Spleen (tissue), 11 donors: ENCODE measurements around the gene C11orf91. TPM values are rescaled to one million over a fixed set of nuclear protein-coding genes. Genes with fewer than 3 reads are reported as not detected.

Source experiments
- DNase-seq: peaks from one replicate; pipeline ENCODE4 v3.0.0-alpha.2; 2020
- H3K27ac ChIP-seq, 8 donors: fragments of 200-600 bp; sonication (generic) in 7 of 8; 1 replicate in 4 of 8; 2 replicates in 4 of 8; pipeline versions ENCODE4 v1.5.0 to v1.8.0; 2016 to 2021; ENCODE audit warnings: inconsistent platforms in 4 of 8, mild to moderate bottlenecking in 4 of 8, moderate library complexity in 1 of 8
- H3K27me3 ChIP-seq, 7 donors: fragments of 200-600 bp; sonication (generic) in 6 of 7; replicated peaks in 1 of 7; 1 replicate in 4 of 7; 2 replicates in 3 of 7; pipeline versions ENCODE4 v1.5.0 to v1.8.0; 2016 to 2021; ENCODE audit warnings: inconsistent platforms in 3 of 7, mild to moderate bottlenecking in 1 of 7
- H3K36me3 ChIP-seq, 6 donors: fragments of 200-600 bp; sonication (generic) in 5 of 6; 1 replicate in 4 of 6; 2 replicates in 2 of 6; pipeline versions ENCODE4 v1.5.0 to v1.8.0; 2016 to 2021; ENCODE audit warnings: inconsistent platforms in 2 of 6
- H3K4me1 ChIP-seq, 6 donors: fragments of 200-600 bp; sonication (generic) in 5 of 6; 1 replicate in 3 of 6; 2 replicates in 3 of 6; pipeline versions ENCODE4 v1.5.0 to v1.8.0; 2016 to 2021; ENCODE audit warnings: inconsistent platforms in 3 of 6
- H3K4me3 ChIP-seq, 8 donors: fragments of 200-600 bp; sonication (generic) in 7 of 8; 1 replicate in 4 of 8; 2 replicates in 4 of 8; pipeline versions ENCODE4 v1.5.0 to v1.8.0; 2016 to 2021; ENCODE audit warnings: inconsistent platforms in 4 of 8, mild to moderate bottlenecking in 4 of 8, moderate library complexity in 2 of 8
- H3K9me3 ChIP-seq, 8 donors: fragments of 200-600 bp; sonication (generic) in 7 of 8; 1 replicate in 4 of 8; 2 replicates in 4 of 8; pipeline versions ENCODE4 v1.5.0 to v1.8.0; 2016 to 2021; ENCODE audit warnings: inconsistent platforms in 4 of 8
- POLR2A ChIP-seq, 3 donors: fragments of 450-650 bp; IDR thresholded peaks; one replicate each; pipeline ENCODE4 v1.5.1; 2017; ENCODE audit warnings: antibody characterized with exemption in 3 of 3, mild to moderate bottlenecking in 1 of 3
- POLR2AphosphoS5 ChIP-seq, 3 donors: sonication (generic); formaldehyde crosslinking; IDR thresholded peaks; one replicate each; pipeline ENCODE4 v1.5.1; 2017; ENCODE audit warnings: antibody characterized with exemption in 3 of 3
- WGBS, 5 donors: extraction: QIAGEN DNeasy Blood & Tissue Kit in 3 of 5; methylation state at CpG; one replicate each; pipeline versions ENCODE4 v1.1.5 to v1.1.7; 2013 to 2018; 5-methylcytosine and 5-hydroxymethylcytosine counted together
- intact Hi-C: fragments of 100-400 bp; cut with DNase I; formaldehyde crosslinking; loops from one replicate; pipeline ENCODE4 v1.15.0; 2023; ENCODE audit warnings: low total_unique reads
- polyA plus RNA-seq, 3 donors: library from polyadenylated mRNA; stranded (reverse); fragments of 200-250 nt; gene quantifications; one replicate each; pipeline ENCODE4 v1.2.1, GENCODE V29; 2013
- total RNA-seq, 7 donors: library from RNA; depleted of rRNA in 3 of 7; stranded (reverse); fragments of >200 nt in 3 of 7; fragmentation: NEBNext Ultra II Directional in 4 of 7; extraction: Animal tissue kit (Norgen Biotek cat#: 25700) in 4 of 7; gene quantifications; one replicate each; pipeline versions ENCODE4 v1.1.0 to v1.2.1, GENCODE V29; 2016 to 2021
- TF ChIP-seq, protein P1 (sequence below), 11 experiments: fragments of 200-600 bp in 7 of 11; fragments of 450-650 bp in 4 of 11; sonication (generic) in 4 of 11; IDR thresholded peaks in 8 of 11; conservative IDR thresholded peaks in 3 of 11; 1 replicate in 7 of 11; 2 replicates in 4 of 11; pipeline versions ENCODE4 v1.4.0 to v1.8.0; 2016 to 2021; ENCODE audit warnings: antibody characterized with exemption in 11 of 11, inconsistent platforms in 4 of 11, mild to moderate bottlenecking in 1 of 11
- donor health status: healthy with polysubstance abuse.
- donor health status: DM: no; HTN: no; CAD: no; lungs with moderate emphysema.
- donor health status: DM: no; HTN: no; CAD: no.
- donor health status: Bipolar disorder and iron deficiency.
- donor health status: healthy.
- donor health status: DM: no; HTN: no; CAD: no.
- donor health status: DM: yes; HTN: yes; CAD: no.

Gene C11orf91
- total and polyA plus RNA-seq, 10 donors, result 0.85 TPM; not detected in 9

GRCh38 chr11:33701302-33702230 lies 940 bp upstream of the C11orf91 start:
- H3K4me1 ChIP-seq, result peaks cover 8 to 61% (median 27%) of the 10 kb centered on the region in 6 donors
- H3K9me3 ChIP-seq, result no peaks in the 10 kb centered on the region
- TF ChIP-seq, protein P1, sequence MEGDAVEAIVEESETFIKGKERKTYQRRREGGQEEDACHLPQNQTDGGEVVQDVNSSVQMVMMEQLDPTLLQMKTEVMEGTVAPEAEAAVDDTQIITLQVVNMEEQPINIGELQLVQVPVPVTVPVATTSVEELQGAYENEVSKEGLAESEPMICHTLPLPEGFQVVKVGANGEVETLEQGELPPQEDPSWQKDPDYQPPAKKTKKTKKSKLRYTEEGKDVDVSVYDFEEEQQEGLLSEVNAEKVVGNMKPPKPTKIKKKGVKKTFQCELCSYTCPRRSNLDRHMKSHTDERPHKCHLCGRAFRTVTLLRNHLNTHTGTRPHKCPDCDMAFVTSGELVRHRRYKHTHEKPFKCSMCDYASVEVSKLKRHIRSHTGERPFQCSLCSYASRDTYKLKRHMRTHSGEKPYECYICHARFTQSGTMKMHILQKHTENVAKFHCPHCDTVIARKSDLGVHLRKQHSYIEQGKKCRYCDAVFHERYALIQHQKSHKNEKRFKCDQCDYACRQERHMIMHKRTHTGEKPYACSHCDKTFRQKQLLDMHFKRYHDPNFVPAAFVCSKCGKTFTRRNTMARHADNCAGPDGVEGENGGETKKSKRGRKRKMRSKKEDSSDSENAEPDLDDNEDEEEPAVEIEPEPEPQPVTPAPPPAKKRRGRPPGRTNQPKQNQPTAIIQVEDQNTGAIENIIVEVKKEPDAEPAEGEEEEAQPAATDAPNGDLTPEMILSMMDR (IDR thresholded peaks at IDR 0.05 in 8 of 11, conservative IDR thresholded peaks at IDR 0.05 in 3 of 11), result no peak
- peak in 1 of 3 donors; percentile 6 for TF ChIP-seq POLR2AphosphoS5 (IDR thresholded peaks at IDR 0.05)
- 24 to 32% (median 30%) methylated on average over 7 of the region's 7 CpGs for WGBS, 5 donors
- peaks cover 0 to 6% (median 0%) of the 10 kb centered on the region in 7 donors for H3K27me3 ChIP-seq
- peak overlapping the region; percentile 44 to 84 (median 68) for H3K4me3 ChIP-seq
- peaks cover 0 to 10% (median 0%) of the 10 kb centered on the region in 6 donors for H3K36me3 ChIP-seq
- intact Hi-C loops, result no loop called here
- H3K27ac ChIP-seq, result peak overlapping the region; percentile 51 to 88 (median 81)
- DNase-seq, result no peak

DNA sequence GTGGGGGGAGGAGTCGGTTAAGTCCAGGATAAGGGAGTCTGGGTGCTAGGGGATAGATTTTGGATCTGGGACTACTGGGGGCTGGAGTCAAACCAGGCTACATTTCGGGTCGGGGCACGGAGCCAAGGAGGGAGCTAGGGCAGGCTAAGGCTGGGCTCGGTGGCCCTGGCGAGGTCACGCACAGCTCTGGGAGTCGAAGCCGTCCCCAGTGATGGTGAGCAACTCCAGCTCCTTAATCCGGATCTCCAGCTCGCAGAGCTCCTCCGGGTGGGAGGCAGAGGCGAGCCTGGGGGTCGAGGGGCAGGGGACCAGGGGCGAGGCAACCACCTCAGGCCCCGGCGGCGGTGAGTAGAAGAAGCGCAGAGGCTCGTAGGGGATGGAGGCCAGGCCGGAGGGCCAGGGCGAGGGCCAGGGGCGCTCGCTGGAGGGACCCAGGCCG lies 544 bp downstream of the C11orf91 start:
- intact Hi-C loops, result no loop called here
- DNase-seq, result no peak
- H3K27me3 ChIP-seq, result peaks cover 0 to 6% (median 0%) of the 10 kb centered on the region in 7 donors
- H3K36me3 ChIP-seq, result peaks cover 0 to 3% (median 0%) of the 10 kb centered on the region in 6 donors
- TF ChIP-seq POLR2AphosphoS5 (IDR thresholded peaks at IDR 0.05), result no peak
- TF ChIP-seq POLR2A (IDR thresholded peaks at IDR 0.05), result no peak
- TF ChIP-seq, protein P1 (IDR thresholded peaks at IDR 0.05 in 8 of 11, conservative IDR thresholded peaks at IDR 0.05 in 3 of 11), result no peak
- 24 to 51% (median 33%) methylated on average over 11 to 25 of the region's 25 CpGs for WGBS, 5 donors
- no peaks in the 10 kb centered on the region for H3K9me3 ChIP-seq
- peak overlapping the region; percentile 44 to 84 (median 68) for H3K4me3 ChIP-seq
- peaks cover 8 to 47% (median 23%) of the 10 kb centered on the region in 6 donors for H3K4me1 ChIP-seq
- peak overlapping the region in 7 of 8 donors; percentile 55 to 88 (median 81) for H3K27ac ChIP-seq

- Histone ChIP-seq H3K36me3 (no peaks in the 10 kb centered on the region), H3K4me3 (peak overlapping the region in 2 of 8 donors; percentile 68 to 84), H3K27ac (peak overlapping the region in 3 of 8 donors; percentile 81 to 88 (median 87)), H3K4me1 (peaks cover 8 to 47% (median 23%) of the 10 kb centered on the region in 6 donors), H3K9me3 (no peaks in the 10 kb centered on the region), H3K27me3 (peaks cover 0 to 6% (median 0%) of the 10 kb centered on the region in 7 donors)
- 46 to 76% (median 57%) methylated on average over 11 to 12 of the region's 12 CpGs for WGBS, 5 donors
- intact Hi-C loops, result no loop called here
- DNase-seq, result no peak
- no peak for TF ChIP-seq POLR2AphosphoS5 (IDR thresholded peaks at IDR 0.05)
- TF ChIP-seq, protein P1 (IDR thresholded peaks at IDR 0.05 in 8 of 11, conservative IDR thresholded peaks at IDR 0.05 in 3 of 11), result no peak
- no peak for TF ChIP-seq POLR2A (IDR thresholded peaks at IDR 0.05)
Observed at GRCh38 chr11:33699515-33700062, 1.0 kb downstream of the C11orf91 start.

- Histone ChIP-seq H3K36me3 (no peaks in the 10 kb centered on the region), H3K27ac (no peak overlapping the region), H3K9me3 (no peaks in the 10 kb centered on the region), H3K4me3 (no peak overlapping the region), H3K27me3 (peaks cover 0 to 6% (median 0%) of the 10 kb centered on the region in 7 donors), H3K4me1 (peaks cover 8 to 45% (median 23%) of the 10 kb centered on the region in 6 donors)
- intact Hi-C loops, result no loop called here
- 58 to 90% (median 67%) methylated on average over 5 of the region's 5 CpGs for WGBS, 5 donors
- no peak for DNase-seq
- TF ChIP-seq, protein P1 (IDR thresholded peaks at IDR 0.05 in 8 of 11, conservative IDR thresholded peaks at IDR 0.05 in 3 of 11), result no peak
- TF ChIP-seq POLR2AphosphoS5 (IDR thresholded peaks at IDR 0.05) (no peak), POLR2A (IDR thresholded peaks at IDR 0.05) (no peak)
Observed at GRCh38 chr11:33698921-33699320, 1.7 kb downstream of the C11orf91 start.
